Mammary epithelial cell (primary cell): ENCODE results near the gene B3GALT5.

ENCODE experiments used
- EZH2 ChIP-seq: IDR thresholded peaks from 2 replicates; pipeline ENCODE4 v1.6.1; 2012; ENCODE audit warnings: low read length, inconsistent platforms, borderline replicate concordance
- TF ChIP-seq, protein P1 (sequence below), 2 donors: IDR thresholded peaks in 1 of 2; conservative IDR thresholded peaks in 1 of 2; 2 replicates each; pipeline ENCODE4 v1.5.1; 2011 to 2012; ENCODE audit warnings: inconsistent platforms in 2 of 2, low read length in 2 of 2, mild to moderate bottlenecking in 2 of 2, control low read depth in 1 of 2, low read depth in 1 of 2; ENCODE audit not compliant: insufficient read depth in 1 of 2; ENCODE audit errors: extremely low read depth in 1 of 2

DNA sequence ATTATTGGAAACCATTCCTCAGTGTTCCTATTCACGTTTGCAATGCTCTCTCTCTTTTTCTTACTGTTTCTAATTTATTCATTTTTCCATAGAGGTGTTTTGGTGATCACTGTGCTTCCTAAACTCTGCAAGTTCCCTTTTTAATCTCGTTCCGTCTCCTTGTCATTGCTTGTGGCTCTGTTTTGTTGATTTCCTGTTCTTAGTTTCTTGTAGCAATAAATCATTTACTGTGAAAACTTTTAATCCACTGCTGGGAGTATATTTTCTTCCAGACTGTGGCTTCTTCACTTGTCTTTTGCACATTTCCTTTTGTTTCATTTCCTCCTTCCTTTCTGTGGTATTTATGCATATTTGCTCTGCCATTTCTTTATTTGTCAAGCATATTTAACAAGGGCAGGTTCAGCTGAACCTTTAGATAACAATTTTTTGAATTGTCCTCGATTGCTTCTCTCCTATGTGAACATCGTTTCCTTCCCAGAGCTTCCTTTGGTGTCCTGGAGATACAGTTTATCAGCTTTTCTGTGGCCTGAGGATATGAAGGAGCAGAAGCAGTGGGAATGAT lies 3.6 kb downstream of the B3GALT5 start:
- TF ChIP-seq, protein P1, sequence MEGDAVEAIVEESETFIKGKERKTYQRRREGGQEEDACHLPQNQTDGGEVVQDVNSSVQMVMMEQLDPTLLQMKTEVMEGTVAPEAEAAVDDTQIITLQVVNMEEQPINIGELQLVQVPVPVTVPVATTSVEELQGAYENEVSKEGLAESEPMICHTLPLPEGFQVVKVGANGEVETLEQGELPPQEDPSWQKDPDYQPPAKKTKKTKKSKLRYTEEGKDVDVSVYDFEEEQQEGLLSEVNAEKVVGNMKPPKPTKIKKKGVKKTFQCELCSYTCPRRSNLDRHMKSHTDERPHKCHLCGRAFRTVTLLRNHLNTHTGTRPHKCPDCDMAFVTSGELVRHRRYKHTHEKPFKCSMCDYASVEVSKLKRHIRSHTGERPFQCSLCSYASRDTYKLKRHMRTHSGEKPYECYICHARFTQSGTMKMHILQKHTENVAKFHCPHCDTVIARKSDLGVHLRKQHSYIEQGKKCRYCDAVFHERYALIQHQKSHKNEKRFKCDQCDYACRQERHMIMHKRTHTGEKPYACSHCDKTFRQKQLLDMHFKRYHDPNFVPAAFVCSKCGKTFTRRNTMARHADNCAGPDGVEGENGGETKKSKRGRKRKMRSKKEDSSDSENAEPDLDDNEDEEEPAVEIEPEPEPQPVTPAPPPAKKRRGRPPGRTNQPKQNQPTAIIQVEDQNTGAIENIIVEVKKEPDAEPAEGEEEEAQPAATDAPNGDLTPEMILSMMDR (conservative IDR thresholded peaks at IDR 0.05 in 1 of 2, IDR thresholded peaks at IDR 0.05 in 1 of 2; ENCODE audit: extremely low read depth in 1 of 2, insufficient read depth in 1 of 2, low read depth in 1 of 2, low read length in 2 of 2): no peak
- no peak for TF ChIP-seq EZH2
